ENCODE measurements around the gene PLD1.

The PLD1 gene

GRCh38 chr3:171790898-171791691 lies 19.2 kb downstream of the PLD1 start:
- Histone ChIP-seq H3F3A (ENCODE audit: low read depth) (no peaks in the 10 kb centered on the region), H3K4me3 (ENCODE audit: low read length, poor library complexity, severe bottlenecking) (no peak overlapping the region), H4K20me1 (ENCODE audit: insufficient read depth, low read length, poor library complexity, severe bottlenecking) (no peaks in the 10 kb centered on the region), H3K4me1 (ENCODE audit: insufficient read depth, low read length, poor library complexity, severe bottlenecking) (peaks cover 11% of the 10 kb centered on the region), H2AFZ (ENCODE audit: low read length) (no peak overlapping the region), H3K27me3 (ENCODE audit: insufficient read depth, low read length, poor library complexity, severe bottlenecking) (no peaks in the 10 kb centered on the region), H3K9ac (ENCODE audit: low read depth, low read length, poor library complexity, severe bottlenecking) (no peak overlapping the region), H3K9me2 (replicated peaks; ENCODE audit: low read depth, low read length) (no peaks in the 10 kb centered on the region), H3K36me3 (ENCODE audit: insufficient read depth, low read length) (no peaks in the 10 kb centered on the region), H3K9me3 (ENCODE audit: insufficient read depth, low read depth, low read length) (no peaks in the 10 kb centered on the region), H3K79me2 (ENCODE audit: insufficient read depth, low read length) (no peaks in the 10 kb centered on the region), H3K4me2 (ENCODE audit: low read depth, low read length, poor library complexity, severe bottlenecking) (no peak overlapping the region)
- no peak for TF ChIP-seq CTCF (conservative IDR thresholded peaks at IDR 0.05; ENCODE audit: low read length)
- TF ChIP-seq EZH2phosphoT487 (IDR thresholded peaks at IDR 0.05; ENCODE audit: borderline replicate concordance) = no peak

- Histone ChIP-seq H4K20me1 (ENCODE audit: insufficient read depth, low read length, poor library complexity, severe bottlenecking) (no peaks in the 10 kb centered on the region), H3F3A (ENCODE audit: low read depth) (no peaks in the 10 kb centered on the region), H3K9me2 (replicated peaks; ENCODE audit: low read depth, low read length) (no peaks in the 10 kb centered on the region), H3K79me2 (ENCODE audit: insufficient read depth, low read length) (no peaks in the 10 kb centered on the region), H3K4me1 (ENCODE audit: insufficient read depth, low read length, poor library complexity, severe bottlenecking) (peaks cover 11% of the 10 kb centered on the region), H2AFZ (ENCODE audit: low read length) (no peak overlapping the region), H3K4me3 (ENCODE audit: low read length, poor library complexity, severe bottlenecking) (no peak overlapping the region), H3K4me2 (ENCODE audit: low read depth, low read length, poor library complexity, severe bottlenecking) (no peak overlapping the region), H3K36me3 (ENCODE audit: insufficient read depth, low read length) (no peaks in the 10 kb centered on the region), H3K27me3 (ENCODE audit: insufficient read depth, low read length, poor library complexity, severe bottlenecking) (no peaks in the 10 kb centered on the region), H3K9me3 (ENCODE audit: insufficient read depth, low read depth, low read length) (no peaks in the 10 kb centered on the region), H3K9ac (ENCODE audit: low read depth, low read length, poor library complexity, severe bottlenecking) (no peak overlapping the region)
- TF ChIP-seq CTCF (conservative IDR thresholded peaks at IDR 0.05; ENCODE audit: low read length) (no peak), EZH2phosphoT487 (IDR thresholded peaks at IDR 0.05; ENCODE audit: borderline replicate concordance) (no peak)
These were observed 19.7 kb downstream of the PLD1 start for GRCh38 chr3:171790574-171790897.

GRCh38 chr3:171789759-171790505 lies 20.4 kb downstream of the PLD1 start:
- Histone ChIP-seq H2AFZ (ENCODE audit: low read length) (peak overlapping the region; percentile 57), H3K36me3 (ENCODE audit: insufficient read depth, low read length) (no peaks in the 10 kb centered on the region), H3K4me2 (ENCODE audit: low read depth, low read length, poor library complexity, severe bottlenecking) (no peak overlapping the region), H3K4me3 (ENCODE audit: low read length, poor library complexity, severe bottlenecking) (no peak overlapping the region), H3K9me3 (ENCODE audit: insufficient read depth, low read depth, low read length) (no peaks in the 10 kb centered on the region), H3K27me3 (ENCODE audit: insufficient read depth, low read length, poor library complexity, severe bottlenecking) (no peaks in the 10 kb centered on the region), H3K9ac (ENCODE audit: low read depth, low read length, poor library complexity, severe bottlenecking) (no peak overlapping the region), H3K4me1 (ENCODE audit: insufficient read depth, low read length, poor library complexity, severe bottlenecking) (peaks cover 11% of the 10 kb centered on the region), H3F3A (ENCODE audit: low read depth) (no peaks in the 10 kb centered on the region), H3K9me2 (replicated peaks; ENCODE audit: low read depth, low read length) (no peaks in the 10 kb centered on the region), H4K20me1 (ENCODE audit: insufficient read depth, low read length, poor library complexity, severe bottlenecking) (no peaks in the 10 kb centered on the region), H3K79me2 (ENCODE audit: insufficient read depth, low read length) (no peaks in the 10 kb centered on the region)
- TF ChIP-seq CTCF (conservative IDR thresholded peaks at IDR 0.05; ENCODE audit: low read length) = no peak
- no peak for TF ChIP-seq EZH2phosphoT487 (IDR thresholded peaks at IDR 0.05; ENCODE audit: borderline replicate concordance)
